NCI-H128 (cell line): ENCODE results near the gene ARHGAP27.
A peak's percentile ranks its signal among the peaks of the same experiment; 100 is the strongest.
"Not testable (repeated sequence)": the region's sequence is repeated elsewhere in the genome, so short reads cannot be mapped to it uniquely, and the experiment has no call there.

ENCODE experiments used
- DNase-seq: peaks from one replicate; lab custom pipeline; 2025; ENCODE audit not compliant: unreplicated experiment; lab: John Stamatoyannopoulos, UW

ARHGAP27 gene

DNA sequence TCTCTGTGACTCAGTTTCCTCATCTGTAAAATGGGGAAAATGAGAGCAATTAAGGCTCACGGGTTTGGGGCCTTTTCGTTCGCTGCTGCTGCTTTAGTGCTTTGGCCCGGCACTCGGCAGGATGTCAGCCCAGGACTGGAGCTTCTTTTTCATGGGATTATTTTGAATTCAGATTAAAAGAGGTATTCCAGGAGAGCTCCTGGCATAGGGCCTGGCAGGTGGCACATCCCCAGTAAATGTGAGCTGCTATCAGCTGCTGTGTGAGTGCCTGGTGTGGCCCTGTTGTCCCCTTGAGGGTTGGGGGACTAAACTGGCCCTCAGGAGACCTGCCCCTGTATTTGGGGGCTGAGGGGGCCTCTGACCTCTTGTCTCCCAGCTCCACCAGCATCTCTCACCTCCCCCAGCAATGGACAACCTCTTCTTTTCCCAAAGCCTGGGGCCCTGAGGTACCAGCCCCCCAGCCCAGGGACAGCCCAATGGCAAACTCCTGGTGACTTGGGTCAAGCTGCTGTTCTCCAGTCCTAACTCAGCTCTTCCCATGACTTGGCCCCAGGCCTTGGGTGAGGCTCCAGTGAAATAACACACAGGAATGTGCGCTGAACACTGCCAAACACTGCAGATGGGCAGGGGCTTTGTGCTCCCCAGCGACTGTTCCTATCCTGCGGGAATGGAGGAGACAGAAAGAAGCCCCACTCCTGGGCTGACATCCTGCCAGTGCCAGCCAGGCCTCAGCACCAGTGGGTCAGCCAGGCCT, 14.4 kb upstream of the ARHGAP27 start:
- not testable (repeated sequence) for DNase-seq

DNA sequence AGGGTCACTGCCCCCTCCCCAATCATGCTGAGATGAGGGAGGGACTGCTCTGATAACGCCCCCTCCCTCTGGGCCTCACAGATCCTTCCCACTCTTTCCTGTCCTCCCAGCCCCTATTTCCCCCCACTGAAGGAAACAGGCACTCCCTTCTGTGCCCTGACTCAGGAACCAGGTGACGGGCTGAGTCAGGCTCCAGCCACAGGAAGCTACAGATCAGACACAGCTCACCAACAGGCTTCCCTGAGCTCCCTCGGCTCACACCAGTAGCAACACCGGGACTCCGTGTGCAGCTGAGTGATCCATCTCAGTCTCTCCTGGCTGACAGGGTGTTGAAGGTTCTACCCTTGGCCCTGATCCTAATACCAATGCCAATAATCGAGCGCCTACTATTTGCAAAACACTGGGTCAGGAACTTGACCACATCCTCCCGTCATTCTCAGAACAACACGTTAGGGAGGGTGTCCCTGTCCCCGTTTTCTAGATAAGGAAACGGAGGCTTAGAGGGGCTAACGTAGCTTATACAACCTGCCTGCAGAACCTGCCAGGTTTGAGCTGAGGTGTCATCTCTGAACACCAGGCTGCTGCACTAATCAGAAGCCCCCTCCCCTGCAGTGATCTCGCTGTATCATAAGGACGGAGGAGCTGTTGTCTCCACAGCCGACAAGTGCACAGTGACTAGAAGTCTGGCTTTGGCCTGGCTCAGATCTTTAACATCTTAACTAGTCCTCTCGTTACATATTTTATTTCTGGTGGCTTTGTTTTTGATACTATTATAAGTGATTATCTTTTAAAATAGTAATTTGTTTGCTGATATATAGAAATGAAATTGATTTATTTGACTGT, 13.5 kb upstream of the ARHGAP27 start:
- not testable (repeated sequence) for DNase-seq

DNA sequence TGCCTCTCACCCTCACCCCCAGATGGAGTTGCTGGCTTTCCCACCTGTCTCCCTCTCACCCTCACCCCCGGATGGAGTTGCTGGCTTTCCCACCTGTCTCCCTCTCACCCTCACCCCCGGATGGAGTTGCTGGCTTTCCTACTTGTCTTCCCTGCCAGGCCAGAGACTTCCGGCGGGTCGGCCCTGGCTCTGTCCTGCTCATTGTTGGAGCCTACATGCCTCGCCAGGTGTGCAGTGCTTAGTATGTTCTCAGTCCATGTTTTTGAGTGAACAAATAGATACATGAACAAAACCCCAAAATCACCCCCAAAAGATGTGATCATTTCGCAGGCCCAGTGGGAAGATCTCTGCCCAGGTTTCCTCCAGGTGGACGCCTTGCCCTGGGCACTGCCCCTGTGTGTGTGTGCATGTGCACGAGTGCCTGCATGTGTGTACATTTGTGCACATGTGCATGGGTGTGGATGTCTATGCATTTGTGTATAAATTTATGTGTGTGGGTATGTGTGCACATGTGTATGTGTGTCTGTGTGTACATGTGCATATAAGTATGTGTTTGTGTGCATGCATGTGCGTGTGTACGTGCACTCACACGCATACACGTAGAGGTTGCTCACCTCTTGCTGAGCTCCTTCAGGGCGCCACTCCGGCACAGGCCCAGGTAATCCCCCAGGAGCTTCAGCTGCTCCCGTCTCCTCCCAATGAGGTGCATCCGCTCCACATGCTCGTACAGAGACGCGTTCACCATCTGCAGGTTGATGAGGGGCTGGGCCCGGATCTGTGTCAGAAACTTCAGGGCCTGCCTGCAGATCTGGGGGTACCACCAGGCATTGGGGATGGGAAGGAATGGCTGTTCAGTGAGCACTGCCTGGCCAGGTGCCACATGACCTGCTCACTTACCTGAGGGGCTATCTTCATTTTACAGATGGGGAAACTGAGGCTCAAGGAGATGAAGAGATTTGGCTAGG, 12.5 kb upstream of the ARHGAP27 start:
- DNase-seq, result not testable (repeated sequence)

DNA sequence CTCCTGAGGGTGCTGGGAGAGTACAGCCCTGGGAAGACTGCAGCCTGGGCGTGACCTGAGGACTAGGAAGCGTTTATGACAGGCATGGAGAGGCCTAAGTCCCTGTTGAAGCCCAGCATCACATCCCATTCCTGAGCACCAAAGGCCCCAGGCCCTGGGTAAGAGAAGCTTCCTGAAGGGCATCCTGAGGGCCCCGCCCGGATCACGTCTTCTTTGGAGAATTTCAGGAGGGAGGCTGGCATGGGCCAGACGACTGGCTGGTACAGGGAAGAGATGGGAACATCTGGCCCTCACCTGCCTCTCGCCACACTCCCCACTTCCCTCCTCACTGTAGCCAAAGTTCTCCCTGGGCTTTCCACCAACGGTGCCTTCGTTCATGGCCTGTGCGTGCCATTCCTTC, 11.6 kb upstream of the ARHGAP27 start:
- DNase-seq, result not testable (repeated sequence)

DNA sequence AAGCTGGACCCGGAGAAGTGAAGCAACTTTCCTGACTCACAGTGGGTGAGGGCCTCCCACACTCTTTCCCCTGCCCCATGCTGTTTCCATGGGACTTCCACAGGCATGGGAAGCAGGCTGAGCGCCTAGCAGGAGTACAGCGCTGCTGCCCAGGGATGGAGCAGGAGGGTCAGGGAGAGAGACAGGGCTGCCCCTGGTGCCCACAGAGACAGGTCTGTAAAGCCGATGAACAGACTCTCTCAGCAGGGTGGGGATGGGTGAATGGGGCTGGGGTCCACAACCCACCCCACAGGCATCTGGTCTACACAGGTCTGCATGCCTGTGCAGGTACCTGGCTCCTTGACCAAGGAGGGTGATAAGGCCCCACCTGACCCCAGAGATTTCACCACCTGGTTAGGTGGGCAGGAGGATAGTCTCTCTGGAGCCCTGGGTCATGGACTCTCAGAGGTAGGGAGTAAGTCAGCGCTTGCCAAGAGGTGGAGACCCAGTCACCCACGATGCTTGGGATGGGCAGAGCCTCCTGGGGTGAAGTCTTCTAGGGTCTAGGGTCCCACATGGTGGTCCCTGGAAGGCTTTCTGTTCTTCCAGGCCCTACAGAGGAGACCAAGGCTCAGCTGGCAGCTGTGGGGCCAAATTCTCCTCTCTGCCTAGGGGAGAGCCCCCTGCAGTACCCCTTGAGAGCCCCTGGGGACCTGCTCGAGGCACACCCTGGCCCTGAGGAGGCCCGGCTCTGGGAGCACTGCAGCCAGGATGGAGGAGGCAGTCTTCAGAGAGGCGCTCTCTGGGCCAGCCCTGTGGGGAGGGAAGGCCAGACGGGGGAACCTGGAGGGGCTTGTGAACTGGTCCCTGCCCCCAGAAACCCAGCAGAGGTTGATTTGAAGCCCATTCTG, 10.9 kb upstream of the ARHGAP27 start:
- not testable (repeated sequence) for DNase-seq

DNA sequence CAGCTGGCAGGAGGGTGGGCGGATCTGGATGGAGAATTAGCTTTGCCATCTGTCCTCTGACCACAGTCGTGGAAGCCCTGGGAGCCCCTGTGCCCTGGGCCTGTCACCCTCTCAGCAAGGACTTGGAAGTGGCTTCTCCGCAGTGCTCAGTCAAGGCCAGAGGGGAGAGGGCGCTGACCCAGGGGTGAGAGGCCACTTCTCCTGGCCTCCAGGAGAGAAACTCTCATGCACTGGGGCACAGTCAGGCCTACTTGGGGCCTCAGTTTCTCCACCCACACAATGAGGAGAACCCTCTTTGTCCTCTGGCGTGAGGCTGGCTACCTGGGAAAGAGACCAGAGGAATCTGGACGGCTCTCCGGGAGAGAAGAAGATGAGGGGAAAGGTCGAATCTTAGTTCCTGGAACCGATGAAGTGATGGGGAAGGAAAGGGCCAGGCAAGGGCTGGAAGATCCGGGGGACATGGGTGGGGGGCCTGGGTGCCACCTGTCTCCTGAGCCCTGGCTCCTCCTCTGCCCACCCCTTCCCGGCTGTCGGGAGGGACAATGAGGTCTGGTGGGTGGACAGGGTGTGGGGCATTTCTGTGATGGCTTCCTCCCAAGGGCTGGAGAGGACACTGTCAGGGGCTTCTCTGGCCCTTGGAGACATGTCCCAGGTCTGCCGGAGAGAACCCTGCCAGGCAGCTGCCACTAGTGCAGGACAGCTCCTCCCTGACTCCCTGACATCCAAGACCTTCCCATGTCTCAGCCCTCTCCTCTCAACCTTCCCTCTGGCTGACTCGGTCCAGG, 9.0 kb upstream of the ARHGAP27 start:
- no peak for DNase-seq

DNA sequence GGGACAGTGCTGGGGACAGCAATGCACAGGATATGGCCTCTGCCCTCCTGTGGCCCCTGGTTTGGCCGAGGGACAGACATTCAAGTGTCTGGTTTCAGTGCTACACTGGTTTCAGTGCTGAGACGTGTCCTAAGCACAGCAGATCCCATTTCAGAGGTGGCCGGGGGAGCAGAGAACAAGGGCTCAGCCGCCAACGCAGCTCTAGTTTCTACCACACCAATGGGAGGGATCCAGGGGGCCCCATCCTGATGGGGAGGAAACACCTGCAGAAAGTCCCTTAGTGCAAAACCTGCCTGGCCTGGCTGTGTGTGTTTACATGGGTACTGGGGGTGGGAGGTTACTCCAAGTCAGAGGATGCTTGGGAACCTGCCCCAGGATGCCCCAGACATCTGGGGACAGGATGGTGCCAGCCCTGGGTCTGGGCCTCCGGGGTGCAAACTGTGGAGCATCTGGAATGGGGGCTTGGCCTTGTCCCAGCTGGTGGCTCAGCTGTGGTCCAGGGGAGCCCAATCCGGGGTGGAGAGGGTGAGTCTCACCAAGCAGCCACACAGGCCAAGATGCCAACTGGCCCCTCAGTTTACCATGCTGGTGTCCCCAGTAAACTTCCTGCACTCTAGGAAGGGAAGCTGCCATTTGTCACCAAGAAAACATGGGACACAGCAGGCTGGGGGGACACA, 8.3 kb upstream of the ARHGAP27 start:
- DNase-seq, result not testable (repeated sequence)

DNA sequence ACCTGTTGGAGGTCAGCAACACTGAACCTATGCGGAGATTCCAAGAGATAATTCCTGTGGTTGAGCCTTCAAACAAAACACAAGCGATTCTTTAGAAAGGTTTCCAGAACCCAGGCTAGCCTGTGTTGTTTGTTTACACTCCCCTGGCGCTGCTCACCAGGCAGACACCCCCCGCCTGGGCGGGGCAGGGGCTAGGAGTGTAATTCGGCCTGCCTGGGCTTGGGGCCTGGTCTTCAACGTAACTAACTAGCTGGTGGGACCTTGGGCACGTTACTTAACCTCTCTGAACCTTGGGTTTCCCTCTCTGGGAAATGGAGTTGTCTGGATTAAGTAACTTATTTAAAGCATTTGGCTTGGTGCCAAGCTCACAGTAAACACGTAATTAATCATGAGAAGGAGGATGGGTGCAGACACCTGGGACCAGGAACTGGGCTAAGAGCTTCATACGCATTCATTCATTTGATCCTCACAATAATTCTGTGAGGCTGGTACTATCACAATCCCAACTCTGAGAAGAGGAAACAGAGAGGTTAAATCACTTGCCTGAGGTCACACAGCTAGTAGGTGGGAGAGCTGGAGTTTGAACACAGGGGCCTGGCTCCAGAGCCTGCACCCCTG, 7.6 kb upstream of the ARHGAP27 start:
- DNase-seq, result no peak

DNA sequence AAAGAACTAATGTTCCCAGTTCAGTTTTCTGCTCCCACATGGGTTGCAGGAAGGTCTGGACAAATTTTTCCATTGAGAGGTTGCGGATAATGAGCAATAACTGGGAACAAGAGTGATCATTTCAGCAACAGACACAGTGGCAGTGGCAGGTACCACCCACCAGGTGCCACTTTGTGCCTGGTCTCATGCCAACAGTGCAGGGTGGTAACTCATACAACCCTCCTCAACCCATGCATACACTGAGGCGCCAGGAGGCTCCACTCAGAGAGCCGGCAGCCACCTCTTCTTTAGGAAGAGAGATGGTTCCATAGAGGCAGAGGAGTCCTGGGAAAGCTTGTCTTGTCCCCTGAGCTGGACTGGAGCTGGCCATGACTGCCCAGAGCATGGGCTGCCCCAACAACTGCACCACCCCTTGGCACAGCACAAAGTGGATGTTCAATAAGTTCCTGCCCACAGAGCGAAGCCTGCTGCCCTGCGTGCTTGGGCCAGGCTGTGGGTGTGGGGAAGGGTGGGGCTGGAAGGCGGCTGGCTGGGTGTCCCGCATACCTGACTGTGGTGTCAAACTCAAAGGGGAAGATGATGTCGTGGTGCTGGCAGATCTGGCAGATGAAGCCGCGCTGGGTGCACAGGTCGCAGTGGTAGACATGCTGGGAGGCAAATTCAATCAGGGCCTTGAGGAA, 6.4 kb upstream of the ARHGAP27 start:
- no peak for DNase-seq

DNA sequence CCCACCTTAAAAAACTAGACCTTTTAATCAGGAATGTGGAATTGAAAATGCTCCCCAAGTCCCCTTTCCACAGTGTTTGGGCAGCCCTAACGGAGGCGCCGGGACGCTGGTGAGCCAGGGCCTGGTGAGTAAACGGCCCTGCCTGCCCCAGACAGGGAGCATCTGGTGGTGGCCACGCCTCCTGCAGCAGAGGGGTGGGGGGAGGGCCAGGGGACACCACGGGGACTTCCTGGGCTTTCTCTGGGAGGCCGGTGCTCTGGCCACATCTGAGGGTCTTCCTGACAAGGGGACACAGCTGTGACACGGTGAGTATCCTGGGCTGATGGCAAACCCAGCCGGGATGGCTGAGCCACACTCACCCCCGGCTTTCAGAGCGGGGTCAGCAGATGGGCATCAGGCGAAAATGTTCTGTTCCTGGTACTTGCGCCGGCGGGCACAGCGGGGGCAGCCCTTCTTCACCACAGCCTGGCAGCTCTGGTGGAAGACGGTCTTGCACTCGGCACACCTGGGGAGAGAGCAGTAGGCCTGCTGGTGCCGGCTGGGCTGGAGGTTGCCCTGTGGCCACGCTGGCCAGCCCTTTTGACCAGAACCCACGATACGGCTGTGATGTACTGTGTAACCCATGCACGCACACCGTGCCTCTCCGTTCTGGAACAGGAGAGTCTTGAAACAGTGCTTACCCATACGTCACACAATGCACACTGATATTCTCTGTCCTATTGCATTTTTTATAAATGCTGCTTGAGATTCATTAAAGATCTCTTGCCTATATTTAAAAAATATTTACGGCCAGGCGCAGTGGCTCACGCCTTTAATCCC, 5.0 kb upstream of the ARHGAP27 start:
- no peak for DNase-seq

DNA sequence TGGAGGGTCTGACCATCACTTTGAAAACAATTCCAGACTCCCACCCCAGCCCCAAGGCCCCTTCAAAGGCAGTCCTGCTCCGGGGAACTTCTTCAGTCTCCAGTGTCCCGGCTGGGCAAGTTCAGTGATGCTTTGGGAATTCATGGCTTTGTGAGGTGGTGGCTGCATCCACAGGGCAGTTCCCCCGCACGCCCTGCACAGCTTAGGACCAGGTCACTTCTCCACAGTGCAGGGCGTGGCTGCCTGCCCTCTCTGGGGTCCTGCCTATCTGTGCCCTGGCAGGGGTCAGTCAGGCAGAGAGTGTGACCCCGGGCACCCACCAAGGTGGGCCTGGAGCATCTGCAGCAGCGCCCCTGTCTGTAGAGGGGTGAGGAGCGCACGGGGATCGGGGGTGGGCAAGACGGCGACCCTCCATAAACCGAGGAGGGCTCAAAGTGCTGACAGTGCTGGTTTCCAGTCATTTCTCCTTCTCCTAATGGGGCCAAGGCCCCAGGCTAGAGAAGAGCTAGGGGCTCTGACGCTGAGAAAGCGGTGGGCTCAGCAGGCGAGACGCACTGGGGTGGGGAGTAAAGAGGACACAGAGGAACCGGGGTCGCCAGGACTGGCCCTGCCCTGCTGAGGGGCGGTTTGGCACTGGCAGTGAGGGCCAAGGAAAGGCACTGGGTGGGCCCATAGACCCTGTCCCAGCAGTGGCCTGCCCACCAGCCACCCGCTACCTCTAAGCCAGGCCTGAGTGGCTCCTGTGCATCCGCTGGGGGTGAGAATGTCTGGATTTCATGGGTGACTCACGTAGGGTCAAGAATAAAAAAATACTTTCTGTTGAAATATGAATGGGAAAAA, 4.2 kb upstream of the ARHGAP27 start:
- DNase-seq, result no peak

DNA sequence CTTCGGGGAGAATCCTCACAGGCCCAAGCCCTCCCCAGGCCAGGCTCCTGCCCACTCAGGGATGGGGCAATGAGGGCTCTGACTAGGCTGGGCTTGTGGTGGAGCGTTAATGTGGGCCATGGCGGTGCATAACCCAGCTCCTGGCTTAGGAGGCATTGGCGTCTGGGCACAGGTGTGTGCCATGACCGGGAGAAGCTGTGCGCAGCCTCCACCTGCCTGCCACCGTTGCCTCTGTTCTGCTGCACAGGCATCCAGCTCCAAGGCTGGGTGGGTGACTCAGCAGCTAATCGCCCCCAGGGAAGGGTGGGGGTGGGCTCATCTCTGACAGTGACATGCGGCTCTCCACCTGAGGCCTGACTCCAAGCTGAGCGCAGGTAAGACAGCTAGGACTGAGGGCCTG, 3.5 kb upstream of the ARHGAP27 start:
- no peak for DNase-seq

DNA sequence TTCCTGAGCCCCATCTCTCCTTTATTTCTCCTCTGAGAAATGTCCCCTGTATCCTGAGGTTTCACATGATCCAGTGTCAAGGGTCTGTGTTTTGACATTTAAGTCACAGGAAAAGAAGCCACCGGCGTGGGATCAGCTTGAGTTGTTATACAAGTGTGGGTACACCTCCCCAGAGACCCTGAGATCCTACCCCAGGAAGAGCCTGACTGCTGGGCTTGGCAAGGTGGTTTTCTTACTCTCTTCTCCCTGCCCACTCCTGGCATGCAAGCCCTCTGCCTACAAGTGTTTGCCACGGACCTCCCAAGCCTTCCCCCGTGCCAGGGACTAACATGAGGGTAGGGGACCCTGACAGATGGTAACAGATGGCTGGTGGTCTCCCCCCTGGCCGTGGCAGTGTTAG, 2.8 kb upstream of the ARHGAP27 start:
- no peak for DNase-seq

DNA sequence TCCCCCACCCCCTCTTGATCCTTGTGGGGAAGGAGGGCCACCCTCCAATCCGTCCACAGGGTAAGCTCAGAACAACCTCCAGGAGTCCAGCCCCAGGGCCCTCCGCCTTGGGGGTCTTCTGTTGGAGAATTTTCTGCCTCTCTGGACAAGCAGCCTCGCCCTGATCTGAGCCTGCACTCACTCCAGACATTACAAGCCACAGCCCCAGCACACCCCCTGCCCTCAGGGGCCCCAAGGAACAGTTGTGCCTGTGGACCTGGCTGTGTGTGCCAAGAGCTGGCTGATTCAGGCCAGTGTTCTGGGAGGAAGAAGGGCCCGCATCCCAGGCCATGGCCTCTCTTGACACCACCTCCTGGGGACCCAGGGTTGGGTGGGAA, 477 bp upstream of the ARHGAP27 start:
- DNase-seq, result no peak

DNA sequence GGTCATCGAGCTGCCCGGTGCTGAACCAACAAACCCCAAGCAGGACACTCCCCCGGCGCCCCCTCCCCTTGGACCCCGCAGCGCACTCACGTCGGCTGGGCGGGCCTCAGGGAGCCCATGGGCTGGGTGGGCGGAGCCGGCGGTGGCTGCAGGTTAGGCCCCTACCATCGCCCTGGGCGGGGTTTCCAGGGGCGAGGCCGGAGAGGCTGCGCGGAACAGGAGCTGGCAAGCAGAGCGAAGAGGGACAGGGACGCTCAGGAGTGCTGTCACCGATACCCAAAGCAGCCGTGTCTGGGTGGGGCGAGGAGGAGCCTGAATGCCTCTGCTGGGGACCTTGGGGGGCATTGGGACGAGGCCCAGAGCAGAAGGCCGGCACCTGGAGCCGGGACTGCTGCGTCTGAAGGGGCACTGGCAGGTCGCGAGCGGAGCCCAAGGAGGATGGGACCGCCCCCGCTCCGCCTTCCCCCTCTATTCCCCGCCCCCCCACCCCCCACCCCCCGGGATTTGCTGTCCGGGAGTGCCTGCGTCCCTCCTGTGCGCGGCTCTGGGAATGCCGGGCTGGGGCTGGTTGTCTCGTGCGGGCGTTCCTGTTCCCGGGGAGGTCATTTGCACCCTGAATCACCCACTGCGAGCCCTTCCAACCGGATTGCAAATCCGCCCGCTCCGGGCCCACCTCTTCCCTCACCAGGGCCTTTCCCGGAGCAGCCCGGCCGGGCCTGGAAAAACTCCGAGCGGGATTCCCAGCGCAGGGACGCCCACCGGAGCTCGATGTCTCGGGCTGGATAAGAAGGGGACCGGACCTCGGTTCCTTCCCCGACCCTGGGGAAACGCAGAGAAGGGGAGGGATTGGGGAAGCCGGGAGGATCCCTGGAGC, 902 bp downstream of the ARHGAP27 start:
- DNase-seq, result peak; percentile 55
